HCT116 (cell line): ENCODE measurements around the gene CHSY1. TPM values are rescaled to one million over a fixed set of nuclear protein-coding genes. Genes with fewer than 3 reads are reported as not detected.

Experiments
- ATAC-seq: fragments of 200-7000 bp; cut with Tn5 transposase; 2 replicates; pipeline ENCODE4 v1.9.1; 2020; ENCODE audit warnings: mild to moderate bottlenecking, moderate library complexity
- BruUV-seq: library from RNA; stranded (reverse); fragments of 400-500 nt; replicated peaks from 2 replicates; lab custom pipeline; 2021; lab: Mats Ljungman, UMichigan
- CTCF ChIA-PET: fragments of 300-600 bp; sonication (Branson Sonifier 250); formaldehyde crosslinking; loops from one replicate; lab custom pipeline; 2021; ENCODE audit warnings: antibody characterized with exemption; lab: Charles Lee
- POLR2A ChIA-PET: fragments of 300-600, 350-600 bp; sonication (Branson Sonifier 250); formaldehyde crosslinking; loops from one replicate; lab custom pipeline; 2021; ENCODE audit warnings: antibody characterized with exemption; lab: Charles Lee
- RAD21 ChIA-PET, 2 experiments: fragments of 300-600 bp; sonication (Branson Sonifier 250); formaldehyde crosslinking; loops; one replicate each; lab custom pipeline; 2023; ENCODE audit warnings: low total read pairs in 2 of 2; ENCODE audit not compliant: uncharacterized antibody in 2 of 2, unreplicated experiment in 2 of 2, low non-redundant PET in 1 of 2; lab: Charles Lee
- DNase-seq: peaks from one replicate; pipeline ENCODE4 v3.0.0-alpha.2; 2010; ENCODE audit warnings: low read depth, low spot score
- H2AFZ ChIP-seq: fragments of 200-600 bp; shearing (Covaris generic), sonication (generic); 2 replicates; pipeline ENCODE4 v1.6.1; 2017; ENCODE audit warnings: low read depth, mixed run types, mixed read lengths, antibody characterized with exemption, low read length; ENCODE audit not compliant: poor library complexity, severe bottlenecking
- H3K27ac ChIP-seq: 2 replicates; pipeline ENCODE4 v1.5.1; 2012; ENCODE audit warnings: low read depth, low read length
- H3K27me3 ChIP-seq: fragments of 200-600 bp; sonication (generic); 2 replicates; pipeline ENCODE4 v1.6.1; 2016; ENCODE audit warnings: mixed run types, low read length, mixed read lengths; ENCODE audit not compliant: insufficient read depth
- H3K36me3 ChIP-seq, 2 experiments: fragments of 200-500 bp in 1 of 2; fragments of 200-600 bp in 1 of 2; sonication (Bioruptor generic) in 1 of 2; sonication (generic) in 1 of 2; 2 replicates each; pipeline versions ENCODE4 v1.5.1 to v1.6.1; 2014 to 2016; ENCODE audit warnings: low read length in 2 of 2, inconsistent platforms in 1 of 2, mixed read lengths in 1 of 2, mixed run types in 1 of 2; ENCODE audit not compliant: insufficient read depth in 2 of 2, control insufficient read depth in 1 of 2
- H3K4me1 ChIP-seq, 2 experiments: fragments of 200-600 bp in 1 of 2; sonication (generic) in 1 of 2; 2 replicates each; pipeline versions ENCODE4 v1.5.1 to v1.6.1; 2012 to 2017; ENCODE audit warnings: low read length in 2 of 2, inconsistent platforms in 1 of 2, mild to moderate bottlenecking in 1 of 2, mixed read lengths in 1 of 2, mixed run types in 1 of 2, moderate library complexity in 1 of 2; ENCODE audit not compliant: insufficient read depth in 2 of 2, control insufficient read depth in 1 of 2
- H3K4me2 ChIP-seq: fragments of 200-600 bp; sonication (generic); 2 replicates; pipeline ENCODE4 v1.6.1; 2017; ENCODE audit warnings: mixed run types, low read length, mixed read lengths
- H3K4me3 ChIP-seq, 2 experiments: fragments of 200-600 bp in 1 of 2; sonication (generic) in 1 of 2; replicated peaks in 1 of 2; 2 replicates each; pipeline ENCODE4 v1.5.1; 2011 to 2016; ENCODE audit warnings: low read length in 2 of 2, control low read depth in 1 of 2, low read depth in 1 of 2, mild to moderate bottlenecking in 1 of 2, mixed read lengths in 1 of 2, mixed run types in 1 of 2
- H3K79me2 ChIP-seq: fragments of 200-600 bp; sonication (generic); 2 replicates; pipeline ENCODE4 v1.6.1; 2017; ENCODE audit warnings: mild to moderate bottlenecking, mixed run types, low read length, moderate library complexity, mixed read lengths; ENCODE audit not compliant: insufficient read depth
- H3K9ac ChIP-seq: fragments of 200-600 bp; sonication (generic); 2 replicates; pipeline ENCODE4 v1.6.1; 2016; ENCODE audit warnings: low read length, mixed read lengths
- H3K9me2 ChIP-seq: fragments of 200-600 bp; sonication (generic), shearing (Covaris generic); 2 replicates; pipeline ENCODE4 v1.6.1; 2017; ENCODE audit warnings: mixed run types, mild to moderate bottlenecking, moderate library complexity; ENCODE audit not compliant: insufficient read depth
- H3K9me3 ChIP-seq, 2 experiments: fragments of 200-500 bp in 1 of 2; fragments of 200-600 bp in 1 of 2; sonication (Bioruptor generic) in 1 of 2; sonication (generic) in 1 of 2; 2 replicates each; pipeline ENCODE4 v1.6.1; 2014 to 2017; ENCODE audit warnings: low read length in 2 of 2, mixed read lengths in 2 of 2, inconsistent platforms in 1 of 2, low read depth in 1 of 2, mild to moderate bottlenecking in 1 of 2, mixed run types in 1 of 2, moderate library complexity in 1 of 2; ENCODE audit not compliant: control insufficient read depth in 1 of 2, insufficient read depth in 1 of 2
- H4K20me1 ChIP-seq: fragments of 200-600 bp; sonication (generic), shearing (Covaris generic); 2 replicates; pipeline ENCODE4 v1.6.1; 2017; ENCODE audit warnings: mixed run types, mild to moderate bottlenecking, moderate library complexity; ENCODE audit not compliant: insufficient read depth
- JUND ChIP-seq: IDR thresholded peaks from 2 replicates; pipeline ENCODE4 v1.6.1; 2012
- POLR2A ChIP-seq: IDR thresholded peaks from 2 replicates; pipeline ENCODE4 v1.7.0; 2011; ENCODE audit warnings: borderline replicate concordance; ENCODE audit not compliant: insufficient read depth, insufficient read length; ENCODE audit errors: extremely low read depth
- RAD21 ChIP-seq: IDR thresholded peaks from 2 replicates; pipeline ENCODE4 v1.6.1; 2012; ENCODE audit warnings: low read depth, mild to moderate bottlenecking
- SIN3A ChIP-seq: IDR thresholded peaks from 2 replicates; pipeline ENCODE4 v1.6.1; 2012; ENCODE audit warnings: low read depth
- YY1 ChIP-seq: IDR thresholded peaks from 2 replicates; pipeline ENCODE4 v1.6.1; 2011; ENCODE audit warnings: low read length, low read depth, moderate library complexity, mild to moderate bottlenecking; ENCODE audit not compliant: insufficient replicate concordance; ENCODE audit errors: extremely low read depth
- ZNF274 ChIP-seq: fragments of 200-500 bp; sonication (Bioruptor generic); IDR thresholded peaks from 2 replicates; pipeline ENCODE4 v1.6.1; 2014; ENCODE audit warnings: mild to moderate bottlenecking, low read depth, low read length, inconsistent platforms
- intact Hi-C: fragments of 100-400 bp; cut with micrococcal nuclease; formaldehyde crosslinking; loops from 2 replicates; pipeline ENCODE4 v1.10.0; 2022
- total RNA-seq: library from RNA; stranded (reverse); gene quantifications from one replicate; pipeline ENCODE4 v1.2.1, GENCODE V29; 2021; ENCODE audit not compliant: unreplicated experiment
- TF ChIP-seq, protein P1 (sequence below): IDR thresholded peaks from 2 replicates; pipeline ENCODE4 v1.6.1; 2012
- TF ChIP-seq, protein P2 (sequence below): IDR thresholded peaks from 2 replicates; pipeline ENCODE4 v1.6.1; 2012
- TF ChIP-seq, protein P3 (sequence below): IDR thresholded peaks from 2 replicates; pipeline ENCODE4 v1.6.1; 2012; ENCODE audit warnings: low read depth

CHSY1 gene
- total RNA-seq, 1 experiment from 2014 or later: 25.4 TPM

DNA sequence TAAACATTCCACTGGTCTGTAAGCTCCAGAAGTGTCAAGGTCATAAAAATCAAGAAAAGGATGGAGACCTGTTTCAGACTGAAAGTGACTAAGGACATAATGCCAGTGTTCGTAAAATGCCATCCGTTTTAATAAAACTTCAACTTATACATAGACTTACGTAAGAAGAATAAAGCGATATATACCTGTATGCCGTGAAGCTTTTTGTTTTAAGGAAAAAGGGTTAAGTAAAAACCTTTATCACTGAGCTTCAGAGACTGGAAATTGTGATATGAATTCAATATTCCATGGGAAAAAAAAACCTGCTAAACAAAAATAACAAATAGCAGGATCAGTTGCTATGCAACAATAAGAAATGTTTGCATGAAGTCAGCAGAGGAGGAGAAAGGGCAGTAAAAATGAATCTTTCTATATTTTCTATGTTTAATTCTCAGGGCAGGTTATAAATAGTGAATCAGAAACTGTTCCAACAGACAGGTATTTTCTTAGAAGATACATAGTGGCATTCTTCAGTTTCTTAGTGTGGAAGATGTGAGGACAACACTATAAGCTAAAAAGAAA, 42.5 kb downstream of the CHSY1 start:
- DNase-seq (no peak), ATAC-seq (no peak)
- H3K36me3 ChIP-seq: no peaks in the 10 kb centered on the region
- H3K4me2 ChIP-seq: no peak overlapping the region
- no peak overlapping the region for H3K9ac ChIP-seq
- no TSS peak for BruUV-seq
- intact Hi-C loops: no loop called here
- POLR2A ChIA-PET: no interaction called here
- TF ChIP-seq, protein P1, sequence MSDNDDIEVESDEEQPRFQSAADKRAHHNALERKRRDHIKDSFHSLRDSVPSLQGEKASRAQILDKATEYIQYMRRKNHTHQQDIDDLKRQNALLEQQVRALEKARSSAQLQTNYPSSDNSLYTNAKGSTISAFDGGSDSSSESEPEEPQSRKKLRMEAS: no peak
- TF ChIP-seq RAD21 (no peak), POLR2A (no peak), JUND (no peak), SIN3A (no peak), ZNF274 (no peak), YY1 (no peak)
- TF ChIP-seq, protein P2, sequence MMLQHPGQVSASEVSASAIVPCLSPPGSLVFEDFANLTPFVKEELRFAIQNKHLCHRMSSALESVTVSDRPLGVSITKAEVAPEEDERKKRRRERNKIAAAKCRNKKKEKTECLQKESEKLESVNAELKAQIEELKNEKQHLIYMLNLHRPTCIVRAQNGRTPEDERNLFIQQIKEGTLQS: no peak
- TF ChIP-seq, protein P3, sequence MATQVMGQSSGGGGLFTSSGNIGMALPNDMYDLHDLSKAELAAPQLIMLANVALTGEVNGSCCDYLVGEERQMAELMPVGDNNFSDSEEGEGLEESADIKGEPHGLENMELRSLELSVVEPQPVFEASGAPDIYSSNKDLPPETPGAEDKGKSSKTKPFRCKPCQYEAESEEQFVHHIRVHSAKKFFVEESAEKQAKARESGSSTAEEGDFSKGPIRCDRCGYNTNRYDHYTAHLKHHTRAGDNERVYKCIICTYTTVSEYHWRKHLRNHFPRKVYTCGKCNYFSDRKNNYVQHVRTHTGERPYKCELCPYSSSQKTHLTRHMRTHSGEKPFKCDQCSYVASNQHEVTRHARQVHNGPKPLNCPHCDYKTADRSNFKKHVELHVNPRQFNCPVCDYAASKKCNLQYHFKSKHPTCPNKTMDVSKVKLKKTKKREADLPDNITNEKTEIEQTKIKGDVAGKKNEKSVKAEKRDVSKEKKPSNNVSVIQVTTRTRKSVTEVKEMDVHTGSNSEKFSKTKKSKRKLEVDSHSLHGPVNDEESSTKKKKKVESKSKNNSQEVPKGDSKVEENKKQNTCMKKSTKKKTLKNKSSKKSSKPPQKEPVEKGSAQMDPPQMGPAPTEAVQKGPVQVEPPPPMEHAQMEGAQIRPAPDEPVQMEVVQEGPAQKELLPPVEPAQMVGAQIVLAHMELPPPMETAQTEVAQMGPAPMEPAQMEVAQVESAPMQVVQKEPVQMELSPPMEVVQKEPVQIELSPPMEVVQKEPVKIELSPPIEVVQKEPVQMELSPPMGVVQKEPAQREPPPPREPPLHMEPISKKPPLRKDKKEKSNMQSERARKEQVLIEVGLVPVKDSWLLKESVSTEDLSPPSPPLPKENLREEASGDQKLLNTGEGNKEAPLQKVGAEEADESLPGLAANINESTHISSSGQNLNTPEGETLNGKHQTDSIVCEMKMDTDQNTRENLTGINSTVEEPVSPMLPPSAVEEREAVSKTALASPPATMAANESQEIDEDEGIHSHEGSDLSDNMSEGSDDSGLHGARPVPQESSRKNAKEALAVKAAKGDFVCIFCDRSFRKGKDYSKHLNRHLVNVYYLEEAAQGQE: no peak
- H3K27ac ChIP-seq: no peak overlapping the region
- H4K20me1 ChIP-seq: peaks cover 20% of the 10 kb centered on the region; the same call in 1 of the 2 replicates
- no peaks in the 10 kb centered on the region for H3K9me3 ChIP-seq
- H2AFZ ChIP-seq: no peak overlapping the region
- H3K9me2 ChIP-seq: no peaks in the 10 kb centered on the region
- CTCF ChIA-PET: no interaction called here
- no peaks in the 10 kb centered on the region; a peak in 1 of 4 replicates for H3K4me1 ChIP-seq
- RAD21 ChIA-PET: no interaction called here
- peaks cover 98% of the 10 kb centered on the region for H3K79me2 ChIP-seq
- no peaks in the 10 kb centered on the region for H3K27me3 ChIP-seq
- no peak overlapping the region for H3K4me3 ChIP-seq
